GM23248 (cell line): ENCODE data around the gene PRKCE. TPM values are rescaled to one million over a fixed set of nuclear protein-coding genes. Genes with fewer than 3 reads are reported as not detected.

Experiments used
- DNase-seq: peaks from one replicate; pipeline ENCODE4 v3.0.0-alpha.2; 2015
- H2AFZ ChIP-seq: fragments of 200-600 bp; sonication (generic); 2 replicates; pipeline ENCODE4 v1.6.1; 2016; ENCODE audit warnings: antibody characterized with exemption
- H3F3A ChIP-seq: fragments of 200-600 bp; sonication (generic); 2 replicates; pipeline ENCODE4 v1.6.1; 2016; ENCODE audit warnings: mild to moderate bottlenecking, antibody characterized with exemption, mixed run types; ENCODE audit not compliant: insufficient read depth
- H3K27ac ChIP-seq: fragments of 200-600 bp; sonication (generic); 2 replicates; pipeline ENCODE4 v1.5.1; 2016; ENCODE audit warnings: mild to moderate bottlenecking
- H3K27me3 ChIP-seq: fragments of 200-600 bp; sonication (generic); replicated peaks from 2 replicates; pipeline ENCODE4 v1.6.1; 2016; ENCODE audit warnings: mild to moderate bottlenecking; ENCODE audit not compliant: insufficient read depth
- H3K36me3 ChIP-seq: fragments of 200-600 bp; sonication (generic); 2 replicates; pipeline ENCODE4 v1.6.1; 2016; ENCODE audit warnings: low read depth, mild to moderate bottlenecking
- H3K4me1 ChIP-seq: fragments of 200-600 bp; sonication (generic); 2 replicates; pipeline ENCODE4 v1.6.1; 2016; ENCODE audit warnings: mild to moderate bottlenecking; ENCODE audit not compliant: insufficient read depth
- H3K4me2 ChIP-seq: fragments of 200-600 bp; sonication (generic); one replicate; pipeline ENCODE4 v1.6.1; 2016; ENCODE audit warnings: mild to moderate bottlenecking; ENCODE audit not compliant: unreplicated experiment
- H3K4me3 ChIP-seq: fragments of 200-600 bp; sonication (generic); 2 replicates; pipeline ENCODE4 v1.5.1; 2016; ENCODE audit warnings: mild to moderate bottlenecking
- H3K79me2 ChIP-seq: fragments of 200-600 bp; sonication (generic); 2 replicates; pipeline ENCODE4 v1.6.1; 2016; ENCODE audit warnings: mild to moderate bottlenecking; ENCODE audit not compliant: insufficient read depth
- H3K9ac ChIP-seq: fragments of 200-600 bp; sonication (generic); 2 replicates; pipeline ENCODE4 v1.6.1; 2016; ENCODE audit warnings: mild to moderate bottlenecking
- H3K9me2 ChIP-seq: fragments of 200-600 bp; sonication (generic); 2 replicates; pipeline ENCODE4 v1.6.1; 2016; ENCODE audit warnings: mixed run types, mild to moderate bottlenecking, moderate library complexity; ENCODE audit not compliant: insufficient read depth
- H3K9me3 ChIP-seq: fragments of 200-600 bp; sonication (generic); one replicate; pipeline ENCODE4 v1.6.1; 2017; ENCODE audit warnings: low read depth
- H4K20me1 ChIP-seq: fragments of 200-600 bp; sonication (generic); 2 replicates; pipeline ENCODE4 v1.6.0; 2016; ENCODE audit not compliant: insufficient read depth
- EZH2 ChIP-seq: fragments of 200-600 bp; sonication (generic); IDR thresholded peaks from 2 replicates; pipeline ENCODE4 v1.6.1; 2018; ENCODE audit warnings: antibody characterized with exemption, mild to moderate bottlenecking; ENCODE audit not compliant: insufficient read depth, poor library complexity, severe bottlenecking
- EZH2phosphoT487 ChIP-seq: fragments of 200-600 bp; sonication (generic); IDR thresholded peaks from 2 replicates; pipeline ENCODE4 v1.6.1; 2018; ENCODE audit warnings: antibody characterized with exemption, moderate library complexity, mild to moderate bottlenecking, low read depth; ENCODE audit not compliant: insufficient read depth
- WGBS, 2 experiments: methylation state at CpG; one replicate each; pipeline ENCODE4 v1.1.6; 2015 to 2017; ENCODE audit warnings: low lambda C conversion rate in 2 of 2, low coverage in 1 of 2; ENCODE audit errors: missing lambda C conversion rate in 2 of 2; 5-methylcytosine and 5-hydroxymethylcytosine counted together
- in situ Hi-C: fragments of 300-500 bp; cut with MboI; formaldehyde crosslinking; loops from 2 replicates; pipeline ENCODE4 v1.15.0; 2020
- polyA plus RNA-seq: library from polyadenylated mRNA; unstranded; fragments of >200 nt; fragmentation: Nextera tagmentation; extraction: Ambion mirVana; gene quantifications from 2 replicates; pipeline ENCODE4 v1.2.1, GENCODE V29; 2016
- total RNA-seq: library from RNA; depleted of rRNA; stranded (reverse); fragments of >200 nt; shearing (Covaris generic); gene quantifications from 2 replicates; pipeline ENCODE4 v1.2.3, GENCODE V29; 2014

Gene PRKCE
- total and polyA plus RNA-seq, 2 experiments from 2014 or later: 5.9 to 7.0 TPM

- 82 to 87% methylated on average over 11 of the region's 11 CpGs for WGBS, 2 experiments
These were observed 302.0 kb downstream of the PRKCE start for GRCh38 chr2:45953376-45954027.

GRCh38 chr2:45954233-45954850 is 302.9 kb downstream of the PRKCE start:
- in situ Hi-C loops: no loop called here
- DNase-seq: no peak
- WGBS, 2 experiments: 94 to 100% methylated on average over 1 of the region's 1 CpG
- Histone ChIP-seq H3K27ac (no peak overlapping the region), H4K20me1 (no peaks in the 10 kb centered on the region), H3F3A (no peaks in the 10 kb centered on the region), H3K36me3 (no peaks in the 10 kb centered on the region), H3K9me2 (no peaks in the 10 kb centered on the region), H3K4me1 (no peaks in the 10 kb centered on the region), H3K4me2 (no peak overlapping the region), H3K4me3 (no peak overlapping the region), H3K9me3 (no peaks in the 10 kb centered on the region), H3K9ac (no peak overlapping the region), H3K27me3 (no peaks in the 10 kb centered on the region), H2AFZ (no peak overlapping the region), H3K79me2 (peaks cover 8% of the 10 kb centered on the region)
- no peak for TF ChIP-seq EZH2
- TF ChIP-seq EZH2phosphoT487: no peak

More at GRCh38 chr2:45953376-45954027, 302.0 kb downstream of the PRKCE start:
- Histone ChIP-seq H3K27me3 (no peaks in the 10 kb centered on the region), H3K4me2 (no peak overlapping the region), H3K9me3 (no peaks in the 10 kb centered on the region), H2AFZ (no peak overlapping the region), H3K27ac (no peak overlapping the region), H3K4me3 (no peak overlapping the region), H3F3A (no peaks in the 10 kb centered on the region), H3K4me1 (no peaks in the 10 kb centered on the region), H3K9ac (no peak overlapping the region), H3K36me3 (no peaks in the 10 kb centered on the region), H3K9me2 (no peaks in the 10 kb centered on the region), H3K79me2 (peaks cover 13% of the 10 kb centered on the region), H4K20me1 (no peaks in the 10 kb centered on the region)
- in situ Hi-C loops: no loop called here
- no peak for TF ChIP-seq EZH2
- TF ChIP-seq EZH2phosphoT487: no peak
- no peak for DNase-seq

- in situ Hi-C loops: no loop called here
- H3K27ac ChIP-seq: no peak overlapping the region
- H3K4me3 ChIP-seq: no peak overlapping the region
- H3K9ac ChIP-seq: no peak overlapping the region
- H3K79me2 ChIP-seq: peaks cover 17% of the 10 kb centered on the region
- WGBS, 2 experiments: 100% methylated on average over 4 of the region's 4 CpGs
- H4K20me1 ChIP-seq: no peaks in the 10 kb centered on the region
- no peaks in the 10 kb centered on the region for H3K36me3 ChIP-seq
- no peaks in the 10 kb centered on the region for H3K9me2 ChIP-seq
- no peak for DNase-seq
- H3K27me3 ChIP-seq: no peaks in the 10 kb centered on the region
- no peaks in the 10 kb centered on the region for H3K9me3 ChIP-seq
- H3F3A ChIP-seq: peaks cover 10% of the 10 kb centered on the region
- H2AFZ ChIP-seq: no peak overlapping the region
- H3K4me2 ChIP-seq: no peak overlapping the region
- peaks cover 18% of the 10 kb centered on the region for H3K4me1 ChIP-seq
- TF ChIP-seq EZH2: no peak
- TF ChIP-seq EZH2phosphoT487: no peak
These were observed 306.2 kb downstream of the PRKCE start for GRCh38 chr2:45957533-45958227.

- H3K4me2 ChIP-seq: no peak overlapping the region
- no peak for DNase-seq
- H3K27ac ChIP-seq: no peak overlapping the region
- no peaks in the 10 kb centered on the region for H3K9me3 ChIP-seq
- peaks cover 42% of the 10 kb centered on the region for H3K4me1 ChIP-seq
- no peak overlapping the region for H3K4me3 ChIP-seq
- H3F3A ChIP-seq: peaks cover 34% of the 10 kb centered on the region
- no peaks in the 10 kb centered on the region for H3K27me3 ChIP-seq
- WGBS, 2 experiments: 91 to 92% methylated on average over 8 of the region's 8 CpGs
- no peaks in the 10 kb centered on the region for H3K9me2 ChIP-seq
- no peak overlapping the region for H3K9ac ChIP-seq
- H3K36me3 ChIP-seq: no peaks in the 10 kb centered on the region
- H3K79me2 ChIP-seq: peaks cover 17% of the 10 kb centered on the region
- in situ Hi-C loops: no loop called here
- no peak overlapping the region for H2AFZ ChIP-seq
- H4K20me1 ChIP-seq: no peaks in the 10 kb centered on the region
- no peak for TF ChIP-seq EZH2
- no peak for TF ChIP-seq EZH2phosphoT487
These were observed 308.8 kb downstream of the PRKCE start for GRCh38 chr2:45960057-45960863.
